Sigmoid colon (tissue), 3 donors: ENCODE results near the gene FAM83G.

Experiments used
- CTCF ChIP-seq, 4 experiments: fragments of 450-650 bp in 3 of 4; fragments of 200-600 bp in 1 of 4; IDR thresholded peaks; one replicate each; pipeline ENCODE4 v1.5.1; 2016 to 2019; ENCODE audit warnings: antibody characterized with exemption in 4 of 4, mild to moderate bottlenecking in 3 of 4, moderate library complexity in 2 of 4
- POLR2A ChIP-seq, 2 donors: fragments of 450-650 bp; IDR thresholded peaks; one replicate each; pipeline ENCODE4 v1.6.1; 2016; ENCODE audit warnings: antibody characterized with exemption in 2 of 2, mild to moderate bottlenecking in 2 of 2, moderate library complexity in 2 of 2

- no peak for TF ChIP-seq CTCF (IDR thresholded peaks at IDR 0.05)
- TF ChIP-seq POLR2A (IDR thresholded peaks at IDR 0.05), result no peak
These were observed 46.0 kb downstream of the FAM83G start for GRCh38 chr17:18958611-18959010.
